ENCODE results near the gene CNTRL.

DNA sequence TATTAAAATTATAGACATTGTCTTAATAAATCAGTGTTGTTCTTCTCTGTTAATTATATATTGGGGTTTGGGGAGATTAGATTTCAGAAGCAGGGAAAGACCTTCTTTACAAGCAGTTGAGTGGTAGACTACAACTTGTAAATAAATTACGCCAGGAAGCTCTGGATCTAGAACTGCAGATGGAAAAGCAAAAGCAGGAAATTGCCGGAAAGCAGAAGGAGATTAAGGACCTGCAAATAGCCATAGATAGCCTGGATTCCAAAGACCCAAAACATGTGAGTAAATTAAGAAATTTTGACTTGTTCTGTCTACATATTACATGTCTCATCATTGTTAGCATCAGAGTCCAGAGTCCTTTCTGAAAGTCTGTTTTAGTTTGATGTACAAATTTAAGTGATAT is 43.5 kb downstream of the CNTRL start:
- TF ChIP-seq POLR2A (IDR thresholded peaks at IDR 0.05) (no peak), EP300 (IDR thresholded peaks at IDR 0.05) (no peak)
- TF ChIP-seq, protein P1, sequence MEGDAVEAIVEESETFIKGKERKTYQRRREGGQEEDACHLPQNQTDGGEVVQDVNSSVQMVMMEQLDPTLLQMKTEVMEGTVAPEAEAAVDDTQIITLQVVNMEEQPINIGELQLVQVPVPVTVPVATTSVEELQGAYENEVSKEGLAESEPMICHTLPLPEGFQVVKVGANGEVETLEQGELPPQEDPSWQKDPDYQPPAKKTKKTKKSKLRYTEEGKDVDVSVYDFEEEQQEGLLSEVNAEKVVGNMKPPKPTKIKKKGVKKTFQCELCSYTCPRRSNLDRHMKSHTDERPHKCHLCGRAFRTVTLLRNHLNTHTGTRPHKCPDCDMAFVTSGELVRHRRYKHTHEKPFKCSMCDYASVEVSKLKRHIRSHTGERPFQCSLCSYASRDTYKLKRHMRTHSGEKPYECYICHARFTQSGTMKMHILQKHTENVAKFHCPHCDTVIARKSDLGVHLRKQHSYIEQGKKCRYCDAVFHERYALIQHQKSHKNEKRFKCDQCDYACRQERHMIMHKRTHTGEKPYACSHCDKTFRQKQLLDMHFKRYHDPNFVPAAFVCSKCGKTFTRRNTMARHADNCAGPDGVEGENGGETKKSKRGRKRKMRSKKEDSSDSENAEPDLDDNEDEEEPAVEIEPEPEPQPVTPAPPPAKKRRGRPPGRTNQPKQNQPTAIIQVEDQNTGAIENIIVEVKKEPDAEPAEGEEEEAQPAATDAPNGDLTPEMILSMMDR (IDR thresholded peaks at IDR 0.05), result no peak

All from tibial nerve (tissue), 4 donors.